Right lung (tissue), 5 donors: Measurements from ENCODE around the gene GRN. TPM values are rescaled to one million over a fixed set of nuclear protein-coding genes. Genes with fewer than 3 reads are reported as not detected.
"Not testable (repeated sequence)": the region's sequence is repeated elsewhere in the genome, so short reads cannot be mapped to it uniquely, and the experiment has no call there.

ENCODE experiments used
- DNase-seq, 2 donors: peaks; one replicate each; pipeline ENCODE4 v3.0.0-alpha.2; 2013
- polyA plus RNA-seq, 5 donors: library from polyadenylated mRNA; unstranded; fragments of 120-200 nt; gene quantifications; one replicate each; pipeline versions ENCODE4 v1.2.1 to v1.2.3, GENCODE V29; 2013; ENCODE audit warnings: inconsistent platforms in 1 of 5, low replicate concordance in 1 of 5; ENCODE audit not compliant: insufficient read length in 5 of 5, insufficient read depth in 1 of 5

GRN gene
- polyA plus RNA-seq, 5 donors = 177 to 276 (median 210) TPM

DNA sequence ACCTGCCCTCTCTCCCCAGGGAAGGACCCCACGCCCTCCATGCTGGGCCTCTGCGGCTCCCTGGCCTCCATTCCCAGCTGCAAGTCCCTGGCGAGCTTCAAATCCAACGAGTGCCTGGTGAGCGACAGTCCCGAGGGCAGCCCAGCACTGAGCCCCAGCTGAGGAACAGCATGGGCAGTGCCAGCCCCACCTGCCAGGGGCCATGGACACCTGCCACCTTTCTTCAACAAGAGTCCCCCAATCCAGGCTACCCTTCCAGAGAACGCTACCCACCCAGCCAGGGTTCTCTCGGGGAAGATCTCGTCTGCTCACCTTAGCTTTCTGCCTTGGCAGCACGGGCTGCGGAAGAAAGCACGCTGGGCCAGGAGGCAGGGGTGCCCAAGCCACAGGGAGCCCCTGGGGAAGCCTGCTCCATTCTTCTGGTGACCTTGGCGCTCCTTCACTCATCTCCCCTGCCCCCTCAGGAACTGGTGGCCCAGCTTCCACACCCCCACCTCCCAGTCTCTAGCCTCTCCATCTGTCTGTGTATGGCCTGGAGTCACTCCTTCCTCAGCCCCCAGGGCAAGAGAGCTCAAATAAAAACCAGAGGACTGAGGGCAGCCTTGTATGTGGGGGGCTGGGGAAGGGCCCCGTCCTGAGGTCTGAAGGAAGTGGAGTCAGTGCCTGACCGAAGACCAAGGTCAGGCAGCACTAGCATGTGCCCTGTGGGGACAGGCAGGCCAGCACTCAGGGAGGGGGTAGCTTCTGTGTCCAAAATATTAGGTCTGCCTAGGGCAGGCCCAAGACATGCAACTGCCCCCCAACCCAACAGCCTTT, 26.8 kb upstream of the GRN start:
- no peak for DNase-seq

GRCh38 chr17:44320066-44320465, 25.0 kb upstream of the GRN start:
- DNase-seq = no peak

- DNase-seq = no peak
Observed at GRCh38 chr17:44321246-44322120, 23.6 kb upstream of the GRN start.

DNA sequence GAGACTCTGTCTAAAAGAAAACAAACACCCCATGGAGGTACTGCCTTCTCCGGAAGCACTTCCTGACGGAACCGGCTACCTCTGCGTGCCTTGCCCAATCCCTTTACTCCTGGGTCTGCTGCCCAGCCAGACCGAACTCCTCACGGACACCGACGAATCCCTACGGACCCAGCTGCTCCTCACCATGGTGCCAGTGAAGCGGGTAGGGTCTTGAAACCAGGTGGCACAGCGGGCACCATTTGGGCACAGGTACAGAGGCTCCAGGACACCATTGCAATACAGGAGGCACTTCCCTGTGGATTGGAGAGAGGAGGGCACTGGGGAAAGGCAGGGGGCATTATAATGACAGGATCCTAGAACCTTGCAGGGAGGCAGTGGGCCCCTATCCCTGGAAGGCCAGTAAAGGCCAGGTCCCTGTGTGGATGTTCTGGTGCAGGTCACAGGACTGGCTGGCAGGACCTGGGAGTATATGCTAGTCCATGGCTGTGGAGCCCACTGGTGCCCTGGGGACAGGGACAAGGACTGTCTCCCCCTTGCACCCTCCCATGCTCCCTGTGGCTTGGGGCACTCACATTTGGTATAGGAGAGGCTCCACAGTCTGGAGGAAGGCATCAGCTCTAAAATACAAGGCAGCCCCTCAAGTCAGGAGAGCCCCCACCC, 22.7 kb upstream of the GRN start:
- no peak for DNase-seq

GRCh38 chr17:44323359-44324091, 21.6 kb upstream of the GRN start:
- no peak for DNase-seq

GRCh38 chr17:44324092-44324570, 21.0 kb upstream of the GRN start:
- no peak for DNase-seq

DNA sequence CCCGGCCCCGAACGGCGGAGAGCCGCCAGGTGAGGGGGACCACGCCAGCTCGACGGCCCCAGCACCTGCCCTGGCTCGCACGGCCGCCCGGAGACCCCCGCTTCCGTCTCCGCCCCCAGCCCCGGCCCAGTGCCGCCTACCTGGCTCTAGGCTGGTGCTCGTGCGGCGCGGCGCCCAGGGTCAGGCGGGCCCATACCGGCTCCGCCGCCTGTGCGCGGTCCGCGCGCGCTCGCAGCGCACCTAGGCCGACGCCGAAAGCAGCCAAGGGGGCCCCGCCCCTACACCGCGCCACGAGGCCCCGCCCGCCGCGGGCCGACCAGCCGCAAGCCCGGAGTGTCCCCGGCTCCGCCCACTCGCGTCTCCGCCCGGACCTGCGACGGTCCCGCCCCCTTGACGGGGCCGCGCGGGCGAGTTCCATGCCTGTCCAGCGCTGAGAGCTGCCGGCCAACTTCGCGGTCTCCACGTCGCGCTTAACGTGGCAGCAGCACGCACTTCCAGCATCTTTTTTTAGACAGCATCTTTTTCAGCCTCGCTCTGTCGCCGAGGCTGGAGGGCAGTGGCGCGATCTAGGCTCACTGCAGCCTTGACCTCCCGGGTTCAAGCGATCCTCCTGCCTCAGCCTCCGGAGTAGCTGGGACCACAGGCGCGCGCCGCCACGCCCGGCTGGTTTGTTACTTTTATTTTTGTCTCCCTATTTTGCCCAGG, 20.4 kb upstream of the GRN start, which contains the start of gene SLC25A39:
Gene SLC25A39, minus strand, starts transcription at position 253 of the 705 bp plus-strand sequence. CDS start 1,261 bp downstream, outside the sequence.
- DNase-seq = peak; percentile 93

DNA sequence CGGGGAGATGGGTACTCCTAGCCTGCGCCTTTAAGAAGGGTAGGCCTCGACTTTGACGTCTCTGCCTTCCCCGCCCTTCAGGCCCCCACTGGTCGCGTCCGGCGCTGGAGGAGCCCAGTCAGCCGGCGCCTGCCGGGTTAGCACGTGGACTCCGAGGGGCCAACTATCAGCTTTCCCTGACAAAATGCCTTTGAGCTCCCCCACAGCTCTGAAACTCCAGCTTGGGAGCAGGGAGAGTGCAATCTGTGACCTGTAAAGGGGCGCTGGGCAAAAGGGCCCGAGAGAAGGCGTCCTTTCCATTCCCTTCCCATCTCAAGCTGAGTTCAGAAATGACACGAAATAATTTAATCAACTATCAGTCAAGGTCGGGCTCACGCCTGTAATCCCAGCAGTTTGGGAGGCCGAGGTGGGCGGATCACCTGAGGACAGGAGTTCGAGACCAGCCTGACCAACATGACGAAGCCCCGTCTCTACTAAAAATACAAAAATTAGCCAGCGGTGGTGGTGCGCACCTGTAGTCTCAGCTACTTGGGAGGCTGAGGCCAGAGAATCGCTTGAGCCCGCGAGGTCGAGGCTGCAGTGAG, 18.1 kb upstream of the GRN start:
- peak; percentile 93 for DNase-seq

GRCh38 chr17:44327715-44328449, 17.2 kb upstream of the GRN start:
- no peak for DNase-seq

DNA sequence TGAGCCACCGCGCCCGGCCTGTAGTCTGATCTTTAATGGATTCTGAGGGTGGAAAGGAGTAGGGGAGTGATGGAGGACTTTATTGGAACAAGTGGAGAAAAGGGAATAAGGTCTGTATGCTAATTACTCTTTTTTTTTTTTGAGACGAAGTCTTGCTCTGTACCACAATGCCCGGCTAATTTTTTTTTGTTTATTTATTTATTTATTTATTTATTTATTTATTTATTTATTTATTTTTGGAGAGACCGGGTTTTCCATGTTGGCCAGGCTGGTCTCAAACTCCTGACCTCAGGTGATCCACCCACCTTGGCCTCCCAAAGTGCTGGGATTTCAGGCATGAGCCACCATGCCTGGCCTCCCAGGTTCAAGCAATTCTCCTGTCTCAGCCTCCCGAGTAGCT, 15.6 kb upstream of the GRN start:
- not testable (repeated sequence) for DNase-seq

GRCh38 chr17:44330263-44330662, 14.8 kb upstream of the GRN start:
- DNase-seq = not testable (repeated sequence)

GRCh38 chr17:44331249-44331760, 13.8 kb upstream of the GRN start:
- DNase-seq = no peak

DNA sequence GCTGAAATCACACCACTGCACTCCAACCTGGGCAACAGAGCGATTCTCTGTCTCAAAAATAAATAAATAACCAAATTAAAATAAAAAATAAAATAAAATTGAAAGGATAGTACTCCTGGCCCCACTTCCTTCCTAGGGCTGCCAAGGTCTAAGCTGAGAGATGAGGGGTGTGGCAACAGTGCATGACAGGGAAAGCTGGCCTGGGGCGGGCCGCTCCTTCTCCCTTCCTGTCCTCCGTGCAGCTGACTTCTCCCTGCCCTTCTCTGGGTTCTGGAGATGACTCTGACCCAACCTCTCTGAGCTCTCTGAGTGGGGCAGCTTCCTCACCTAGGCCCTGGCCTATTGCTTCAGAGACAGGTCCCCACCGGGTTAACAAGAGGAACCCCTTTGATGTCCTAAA, 11.7 kb upstream of the GRN start:
- no peak for DNase-seq

- DNase-seq = no peak
Observed at GRCh38 chr17:44334315-44334714, 10.8 kb upstream of the GRN start.

- no peak for DNase-seq
Observed at GRCh38 chr17:44334727-44335126, 10.4 kb upstream of the GRN start.

DNA sequence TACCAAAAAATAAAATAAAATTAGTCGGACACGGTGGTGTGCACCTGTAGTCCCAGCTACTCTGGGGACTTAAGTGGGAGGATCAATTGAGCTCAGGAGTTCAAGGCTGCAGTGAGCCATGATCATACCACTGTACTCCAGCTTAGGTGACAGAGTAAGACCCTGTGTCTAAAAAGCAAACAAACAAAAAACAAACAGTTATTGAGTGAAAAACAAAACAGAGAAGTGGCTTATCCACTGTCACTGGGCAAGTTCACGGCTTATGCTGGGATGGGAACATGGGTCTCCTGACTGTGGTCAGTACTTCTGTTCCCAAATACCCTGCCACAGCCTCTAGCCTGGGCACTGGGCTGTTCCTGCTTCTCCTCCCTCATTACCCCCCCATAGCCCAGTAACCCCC, 9.5 kb upstream of the GRN start:
- no peak for DNase-seq

DNA sequence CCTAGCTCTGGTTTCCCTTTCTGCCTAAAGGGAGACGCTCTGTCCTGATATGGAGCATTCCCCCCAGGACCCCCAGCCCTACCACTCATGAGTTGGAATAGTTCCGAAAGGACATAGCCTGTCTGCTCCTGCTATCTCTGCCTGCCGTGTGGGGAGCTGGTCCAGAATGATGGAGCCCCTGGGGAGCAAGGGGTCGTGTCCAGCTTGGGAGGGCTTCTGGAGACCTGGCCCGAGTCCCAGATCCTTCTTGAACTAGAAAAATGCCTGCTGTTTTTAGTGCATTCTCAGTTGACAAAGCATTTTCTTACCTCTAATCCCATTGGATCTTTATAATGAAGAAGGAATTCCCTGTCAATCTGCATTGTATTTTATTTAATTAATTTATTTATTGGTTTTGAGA, 9.1 kb upstream of the GRN start:
- no peak for DNase-seq

- no peak for DNase-seq
Observed at GRCh38 chr17:44338702-44339101, 6.4 kb upstream of the GRN start.

DNA sequence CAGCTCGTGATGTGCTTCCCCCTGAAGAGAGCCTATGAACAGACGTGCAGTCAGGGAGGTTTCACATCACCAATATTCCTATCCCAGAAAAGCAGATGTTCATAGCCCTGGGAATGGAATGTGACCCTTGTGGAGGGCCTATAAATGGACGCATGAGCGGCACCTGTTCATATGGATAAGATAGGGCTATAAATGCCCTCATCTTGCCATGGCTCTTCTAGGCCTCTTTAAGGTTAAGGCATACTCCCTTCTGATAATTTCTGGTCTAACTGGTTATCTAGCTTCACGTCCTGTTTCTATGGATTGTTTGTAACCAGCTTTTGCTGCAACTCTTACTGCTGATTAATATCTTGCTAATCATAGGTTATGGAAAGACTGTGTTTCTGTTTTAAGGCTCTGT, 4.5 kb upstream of the GRN start:
- not testable (repeated sequence) for DNase-seq
